Head of caudate nucleus (tissue), 42 donors: ENCODE results near the gene TRIM34.
"Not testable (repeated sequence)": the region's sequence is repeated elsewhere in the genome, so short reads cannot be mapped to it uniquely, and the experiment has no call there.

Experiments used
- DNase-seq, 42 donors: peaks; one replicate each; pipeline versions ENCODE4 v3.0.0 to v3.0.0-alpha.2; 2020 to 2021; ENCODE audit warnings: mixed read lengths in 7 of 42
- intact Hi-C: fragments of 100-400 bp; cut with DNase I; formaldehyde crosslinking; loops from one replicate; pipeline ENCODE4 v1.15.0; 2022

TRIM34 gene

DNA sequence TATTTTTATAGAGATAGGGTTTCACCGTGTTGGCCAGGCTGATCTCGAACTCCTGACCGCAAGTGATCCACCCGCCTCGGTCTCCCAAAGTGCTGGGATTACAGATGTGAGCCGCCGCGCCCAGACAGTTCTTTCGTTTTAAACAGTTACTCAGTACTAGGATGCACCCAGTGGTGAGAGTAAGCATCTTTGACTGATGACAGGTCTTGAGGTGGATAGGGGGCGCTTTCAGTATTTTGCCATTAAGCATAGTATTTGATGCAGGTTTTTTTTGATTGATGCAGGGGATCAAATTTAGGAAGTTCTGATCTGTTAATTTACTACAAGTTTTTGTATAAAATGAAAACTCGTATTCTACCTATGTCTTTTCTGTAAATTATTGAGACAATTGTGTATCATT lies 13.2 kb upstream of the TRIM34 start:
- no peak for DNase-seq
- intact Hi-C loops: no loop called here

DNA sequence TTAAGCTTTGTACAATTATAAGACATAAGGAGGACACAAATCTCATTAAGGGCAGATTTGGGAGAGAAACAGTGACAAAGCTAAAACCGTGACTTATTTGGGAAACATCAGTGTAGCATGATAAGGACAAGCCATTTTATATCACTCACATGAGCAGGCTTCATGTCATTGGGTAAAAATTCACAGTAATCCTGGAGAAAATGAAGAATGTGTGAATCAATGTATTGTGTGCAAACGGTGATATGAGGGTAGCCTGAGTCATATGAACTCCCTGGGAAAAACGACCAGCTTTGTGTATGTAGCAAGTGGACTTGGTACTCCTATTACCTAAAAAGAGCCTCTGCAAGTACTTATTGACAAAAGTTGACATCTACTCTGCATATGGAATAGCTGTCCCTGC lies 6.0 kb upstream of the TRIM34 start:
- DNase-seq: no peak
- intact Hi-C loops: no loop called here

- intact Hi-C loops: no loop called here
- DNase-seq: no peak
These were observed 3.9 kb upstream of the TRIM34 start for GRCh38 chr11:5620651-5621521.

DNA sequence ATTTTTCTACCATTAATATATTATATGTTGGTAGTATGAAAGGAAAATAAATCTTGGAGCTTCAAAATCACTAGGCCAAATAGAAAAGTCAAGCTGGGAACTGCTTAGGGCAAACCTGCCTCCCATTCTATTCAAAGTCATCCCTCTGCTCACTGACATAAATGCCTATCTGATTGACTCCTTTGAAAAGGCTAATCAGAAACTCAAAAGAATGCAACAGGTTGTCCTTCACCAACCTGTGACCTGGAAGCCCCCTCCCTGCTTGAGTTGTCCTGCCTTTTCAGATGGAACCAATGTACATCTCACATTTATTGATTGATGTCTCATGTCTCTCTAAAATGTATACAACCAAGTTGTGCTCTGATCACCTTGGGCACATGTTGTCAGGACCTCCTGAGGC lies 3.2 kb upstream of the TRIM34 start:
- DNase-seq: no peak
- intact Hi-C loops: no loop called here

DNA sequence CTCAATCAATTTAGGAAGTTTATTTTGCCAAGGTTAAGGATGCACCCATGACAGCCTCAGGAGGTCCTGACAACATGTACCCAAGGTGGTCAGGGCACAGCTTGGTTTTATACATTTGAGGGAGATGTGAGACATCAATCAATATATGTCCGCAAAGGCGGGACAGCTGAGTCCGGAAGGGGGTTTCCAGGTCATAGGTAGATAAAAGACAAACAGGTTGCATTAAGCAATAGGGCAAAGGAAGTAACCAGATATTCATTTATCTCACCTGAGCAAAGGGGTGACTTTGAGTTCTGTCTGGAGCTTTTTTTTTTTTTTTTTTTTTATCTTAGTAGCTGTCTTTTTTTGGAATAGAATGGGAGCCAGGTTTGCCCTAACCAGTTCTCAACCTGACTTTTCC lies 2.0 kb upstream of the TRIM34 start:
- DNase-seq: no peak
- intact Hi-C loops: no loop called here

DNA sequence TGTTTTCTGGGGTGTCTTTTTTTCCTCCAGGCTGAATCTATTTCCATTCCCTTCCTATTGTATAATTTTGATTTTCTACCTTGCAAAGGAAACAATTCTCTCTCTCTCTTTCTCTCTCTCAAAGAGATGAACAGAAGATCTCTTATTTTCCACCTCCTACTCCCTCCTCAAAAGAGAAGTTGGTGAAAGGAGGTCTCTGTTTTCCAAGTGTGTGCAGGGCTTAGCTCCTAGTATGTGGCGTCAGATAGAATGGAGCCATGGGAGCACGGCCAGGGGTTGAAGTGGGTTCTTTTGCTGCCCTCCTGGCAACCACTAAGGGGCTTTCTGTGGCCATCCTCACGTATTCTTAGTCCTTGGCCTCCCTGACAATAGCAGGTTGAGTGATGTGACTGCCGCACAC lies 480 bp downstream of the TRIM34 start:
- intact Hi-C loops: no loop called here

GRCh38 chr11:5626196-5626595 lies 1.4 kb downstream of the TRIM34 start:
- DNase-seq: no peak
- intact Hi-C loops: no loop called here

More for the DNA sequence above, 480 bp downstream of the TRIM34 start:
- no peak for DNase-seq

DNA sequence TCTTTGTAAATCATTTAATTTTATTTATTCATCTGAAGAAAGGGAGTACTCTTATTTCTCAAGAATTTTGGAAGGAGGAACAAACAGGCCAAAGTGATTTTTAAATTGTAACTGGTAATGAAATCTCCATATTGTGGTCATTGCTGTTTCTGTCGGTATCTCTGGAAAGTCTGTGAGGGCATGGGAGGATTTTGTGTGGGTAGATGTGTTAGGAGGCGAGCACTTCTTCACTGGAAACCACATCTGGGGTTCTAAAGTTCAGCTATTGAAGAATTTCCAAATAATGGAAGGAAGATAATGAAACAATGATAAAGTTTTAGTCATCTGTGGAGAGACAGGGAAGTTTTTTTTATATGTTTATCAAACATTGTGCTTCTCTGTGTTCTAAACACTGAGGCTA lies 6.6 kb downstream of the TRIM34 start:
- intact Hi-C loops: no loop called here
- DNase-seq: no peak

DNA sequence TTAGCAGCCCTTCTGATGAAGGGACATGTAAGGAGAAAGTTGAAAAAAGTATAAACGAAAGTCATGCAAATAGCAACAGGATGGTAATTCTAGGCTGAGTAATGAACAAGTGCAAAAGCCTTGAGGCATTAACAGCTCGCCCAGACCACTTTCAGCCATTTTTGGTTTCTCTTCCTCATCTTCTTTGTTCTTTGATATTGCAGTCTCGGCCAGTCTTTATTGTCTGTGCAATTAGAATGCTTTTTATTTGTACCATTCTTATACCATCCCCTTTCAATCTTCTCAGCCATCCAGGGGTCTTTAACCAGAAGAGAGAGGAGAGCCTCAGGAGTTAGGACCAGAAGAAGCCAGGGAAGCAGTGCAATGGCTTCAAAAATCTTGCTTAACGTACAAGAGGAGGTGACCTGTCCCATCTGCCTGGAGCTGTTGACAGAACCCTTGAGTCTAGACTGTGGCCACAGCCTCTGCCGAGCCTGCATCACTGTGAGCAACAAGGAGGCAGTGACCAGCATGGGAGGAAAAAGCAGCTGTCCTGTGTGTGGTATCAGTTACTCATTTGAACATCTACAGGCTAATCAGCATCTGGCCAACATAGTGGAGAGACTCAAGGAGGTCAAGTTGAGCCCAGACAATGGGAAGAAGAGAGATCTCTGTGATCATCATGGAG lies 7.3 kb downstream of the TRIM34 start:
- no peak for DNase-seq
- intact Hi-C loops: no loop called here

- intact Hi-C loops: no loop called here
- no peak for DNase-seq
These were observed 15.2 kb downstream of the TRIM34 start for GRCh38 chr11:5639953-5640352.

DNA sequence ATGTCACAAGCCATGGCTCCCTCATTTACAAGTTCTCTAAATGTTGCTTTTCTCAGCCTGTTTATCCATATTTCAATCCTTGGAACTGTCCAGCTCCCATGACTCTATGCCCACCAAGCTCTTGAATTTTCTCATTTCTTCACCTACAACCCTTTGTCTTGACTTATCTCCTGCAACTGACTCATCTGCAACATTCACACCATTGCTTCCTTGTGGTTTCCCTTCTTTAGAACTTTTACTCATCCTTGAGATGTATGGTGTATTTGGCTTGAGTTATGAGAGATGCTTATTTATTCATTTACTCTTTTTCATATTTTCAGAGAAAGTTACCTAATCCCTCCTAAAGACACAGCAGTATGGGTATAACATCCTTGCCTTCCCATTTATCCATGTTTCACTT lies 18.8 kb downstream of the TRIM34 start:
- no peak for DNase-seq
- intact Hi-C loops: no loop called here

DNA sequence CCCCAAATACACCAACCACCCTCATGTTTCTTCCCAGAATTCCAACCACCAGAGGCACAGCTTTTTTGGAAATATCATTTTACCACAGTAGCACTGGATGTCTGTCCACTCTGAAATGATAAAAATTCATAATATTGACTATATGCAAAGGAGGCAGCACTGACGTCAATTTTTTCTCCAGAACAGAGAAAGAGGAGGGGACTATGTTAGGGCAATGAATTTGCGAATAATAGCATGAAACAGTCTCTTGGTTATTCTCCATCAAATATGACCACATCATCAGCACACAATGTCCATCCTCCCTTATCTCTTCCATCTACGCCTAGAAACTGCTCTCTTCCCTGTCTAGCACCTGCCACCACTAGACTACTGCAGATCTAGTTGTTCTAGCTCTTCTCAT lies 21.3 kb downstream of the TRIM34 start:
- DNase-seq: no peak
- intact Hi-C loops: no loop called here

DNA sequence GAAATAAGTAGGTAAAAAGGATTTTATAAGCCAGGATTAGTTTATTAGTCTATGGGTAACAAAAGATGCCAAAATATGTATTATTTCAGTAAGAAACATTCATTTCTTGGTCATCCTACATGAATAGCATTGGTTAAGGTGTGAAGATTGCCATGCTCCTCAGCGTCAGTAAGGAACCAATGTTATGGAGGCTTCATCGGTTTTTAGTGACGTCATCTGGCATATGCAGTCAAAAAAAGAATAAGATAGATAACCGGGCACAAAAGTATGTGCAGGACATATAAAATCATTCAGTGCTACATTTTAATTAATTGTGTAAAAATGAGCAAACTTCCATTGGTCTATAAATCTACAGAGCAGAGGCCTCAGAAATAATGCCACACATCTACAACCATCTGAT lies 30.7 kb downstream of the TRIM34 start:
- no peak for DNase-seq
- intact Hi-C loops: no loop called here

DNA sequence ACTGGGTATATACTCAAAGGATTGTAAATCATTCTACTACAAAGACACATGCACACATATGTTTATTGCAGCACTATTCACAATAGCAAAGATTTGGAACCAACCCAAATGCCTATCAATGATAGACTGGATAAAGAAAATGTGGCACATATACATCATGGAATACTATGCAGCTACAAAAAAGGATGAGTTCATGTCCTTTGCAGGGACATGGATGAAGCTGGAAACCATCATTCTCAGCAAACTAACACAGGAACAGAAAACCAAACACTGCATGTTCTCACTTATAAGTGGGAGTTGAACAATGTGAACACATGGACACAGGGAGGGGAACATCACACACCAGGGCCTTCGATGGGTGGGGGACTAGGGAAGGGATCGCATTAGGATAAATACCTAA lies 32.2 kb downstream of the TRIM34 start:
- DNase-seq, intact Hi-C loops: not testable (repeated sequence)

DNA sequence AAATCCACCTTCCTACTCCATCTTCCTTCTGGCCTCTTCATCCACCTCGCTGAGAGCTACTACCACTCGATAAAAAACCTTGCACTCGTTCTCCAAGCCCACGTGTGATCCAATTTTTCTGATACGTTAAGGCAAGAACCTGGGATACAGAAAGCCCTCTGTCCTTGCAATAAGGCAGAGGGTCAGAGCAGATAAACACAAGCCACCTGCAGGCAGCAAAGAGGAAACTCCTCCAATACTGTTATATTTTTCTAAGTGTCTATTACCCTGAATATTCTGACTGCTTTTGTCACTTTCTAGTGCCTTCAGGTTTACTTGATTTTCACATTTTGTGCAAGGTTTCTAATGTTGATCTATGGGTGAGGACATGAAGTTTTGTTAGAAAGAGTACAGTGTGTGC lies 33.5 kb downstream of the TRIM34 start:
- DNase-seq: no peak
- intact Hi-C loops: no loop called here

DNA sequence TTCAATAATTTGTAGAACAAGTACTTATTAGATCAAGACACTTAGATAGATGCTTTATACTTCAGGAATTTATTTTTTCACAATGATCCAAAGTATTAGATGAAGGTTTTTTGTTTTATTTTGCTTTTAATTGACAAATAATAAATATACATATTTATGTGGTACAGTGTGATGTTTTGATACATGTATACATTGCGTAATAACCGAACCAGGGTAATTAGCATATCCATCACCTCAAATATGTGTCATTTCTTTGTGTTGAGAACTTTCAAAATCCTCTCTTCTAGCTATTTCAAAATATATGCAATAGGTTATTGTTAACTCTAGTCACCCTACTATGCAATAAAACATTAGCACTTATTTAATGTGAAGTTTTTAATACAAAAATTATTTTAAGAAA lies 38.7 kb downstream of the TRIM34 start:
- DNase-seq: no peak
- intact Hi-C loops: no loop called here

- no peak for DNase-seq
- intact Hi-C loops: no loop called here
These were observed 40.3 kb downstream of the TRIM34 start for GRCh38 chr11:5665051-5665570.

DNA sequence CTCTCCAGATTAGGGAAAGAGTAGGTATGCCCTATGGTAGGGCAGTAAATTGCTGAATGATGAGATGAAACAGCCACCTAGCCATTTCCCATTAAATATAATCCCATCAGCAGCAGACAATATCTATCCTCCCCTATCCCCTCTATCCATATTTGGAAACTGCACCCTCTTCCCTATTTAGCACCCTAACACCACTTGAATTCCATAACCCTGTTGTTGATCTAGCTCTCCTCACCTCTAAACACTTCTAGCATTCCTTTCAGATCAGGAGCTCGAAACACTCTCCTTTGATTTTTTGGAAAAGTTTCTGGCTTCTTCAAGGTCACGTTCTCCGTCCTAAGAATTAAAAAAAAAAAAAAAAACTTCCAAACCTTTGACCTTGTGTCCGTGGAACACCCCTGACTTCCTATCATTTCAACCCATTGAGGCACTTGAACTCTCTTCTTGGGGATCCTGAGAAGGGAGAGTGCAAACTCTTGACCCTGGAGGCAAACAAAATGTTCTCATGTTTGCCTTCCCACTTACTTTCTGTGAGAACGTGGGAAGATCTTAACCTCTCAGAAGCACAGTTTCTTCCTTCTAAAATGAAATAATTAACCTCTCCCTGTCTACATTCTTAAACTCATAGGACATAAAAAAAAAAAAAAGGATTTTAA lies 41.1 kb downstream of the TRIM34 start:
- no peak for DNase-seq
- intact Hi-C loops: no loop called here

- DNase-seq: no peak
- intact Hi-C loops: no loop called here
These were observed 41.6 kb downstream of the TRIM34 start for GRCh38 chr11:5666402-5666793.

DNA sequence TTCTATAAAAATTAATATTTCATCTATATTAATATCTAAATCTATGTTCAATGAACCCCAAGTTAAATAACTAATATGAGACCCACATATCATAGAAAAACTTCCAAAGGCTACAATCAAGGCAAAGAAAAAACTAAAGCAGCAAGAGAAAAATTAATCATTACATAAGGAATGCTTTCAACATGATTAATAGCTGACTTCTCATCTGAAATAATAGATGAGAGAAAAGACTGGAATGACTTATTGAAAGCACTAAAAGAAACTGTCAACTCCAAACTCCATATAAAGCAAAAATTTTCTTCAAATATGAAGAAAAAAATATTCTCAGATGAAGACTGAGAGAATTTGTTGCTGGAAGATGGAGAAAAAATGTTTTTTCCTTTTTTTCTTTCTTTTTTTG lies 47.0 kb downstream of the TRIM34 start:
- DNase-seq: no peak
- intact Hi-C loops: no loop called here
